Esophagus squamous epithelium (tissue), 4 donors: Measurements from ENCODE around the gene FAR1.

Experiments
- POLR2A ChIP-seq, 4 donors: fragments of 450-650 bp; IDR thresholded peaks; one replicate each; pipeline ENCODE4 v1.6.1; 2017; ENCODE audit warnings: antibody characterized with exemption in 4 of 4, mild to moderate bottlenecking in 4 of 4, moderate library complexity in 3 of 4
- TF ChIP-seq, protein P1 (sequence below), 6 experiments: fragments of 450-650 bp in 4 of 6; fragments of 200-600 bp in 2 of 6; sonication (generic) in 2 of 6; IDR thresholded peaks; one replicate each; pipeline ENCODE4 v1.5.1; 2016 to 2019; ENCODE audit warnings: antibody characterized with exemption in 6 of 6, mild to moderate bottlenecking in 4 of 6, moderate library complexity in 4 of 6

DNA sequence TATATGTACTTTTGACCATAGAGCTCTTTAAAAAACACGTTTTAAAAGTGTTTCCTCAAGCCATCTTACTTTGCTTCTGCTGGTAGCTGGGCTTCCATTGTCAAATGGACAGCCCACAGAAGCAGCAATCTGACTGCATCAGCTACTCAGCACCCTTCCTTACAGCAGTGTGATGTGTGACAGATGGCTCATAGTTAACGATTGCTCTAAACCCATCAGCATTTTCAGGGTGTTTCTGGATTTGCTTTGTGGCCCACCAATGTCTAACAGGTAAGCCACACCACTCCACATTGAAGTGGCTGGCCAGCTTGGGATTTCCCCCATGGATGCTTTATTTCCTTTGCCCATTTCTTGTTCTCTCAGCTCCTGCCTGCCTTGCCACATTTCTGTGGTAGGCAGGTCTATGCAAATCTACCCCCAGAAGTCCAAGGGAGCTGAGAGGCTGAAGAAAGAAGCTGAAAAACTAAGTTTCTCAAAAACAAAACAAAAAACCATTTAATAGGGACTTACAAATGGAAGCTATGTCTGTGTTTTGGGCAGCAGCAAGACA, 7.3 kb upstream of the FAR1 start:
- TF ChIP-seq POLR2A (IDR thresholded peaks at IDR 0.05): no peak
- TF ChIP-seq, protein P1, sequence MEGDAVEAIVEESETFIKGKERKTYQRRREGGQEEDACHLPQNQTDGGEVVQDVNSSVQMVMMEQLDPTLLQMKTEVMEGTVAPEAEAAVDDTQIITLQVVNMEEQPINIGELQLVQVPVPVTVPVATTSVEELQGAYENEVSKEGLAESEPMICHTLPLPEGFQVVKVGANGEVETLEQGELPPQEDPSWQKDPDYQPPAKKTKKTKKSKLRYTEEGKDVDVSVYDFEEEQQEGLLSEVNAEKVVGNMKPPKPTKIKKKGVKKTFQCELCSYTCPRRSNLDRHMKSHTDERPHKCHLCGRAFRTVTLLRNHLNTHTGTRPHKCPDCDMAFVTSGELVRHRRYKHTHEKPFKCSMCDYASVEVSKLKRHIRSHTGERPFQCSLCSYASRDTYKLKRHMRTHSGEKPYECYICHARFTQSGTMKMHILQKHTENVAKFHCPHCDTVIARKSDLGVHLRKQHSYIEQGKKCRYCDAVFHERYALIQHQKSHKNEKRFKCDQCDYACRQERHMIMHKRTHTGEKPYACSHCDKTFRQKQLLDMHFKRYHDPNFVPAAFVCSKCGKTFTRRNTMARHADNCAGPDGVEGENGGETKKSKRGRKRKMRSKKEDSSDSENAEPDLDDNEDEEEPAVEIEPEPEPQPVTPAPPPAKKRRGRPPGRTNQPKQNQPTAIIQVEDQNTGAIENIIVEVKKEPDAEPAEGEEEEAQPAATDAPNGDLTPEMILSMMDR (IDR thresholded peaks at IDR 0.05): no peak
